Measurements from ENCODE around the gene SPTBN5.

The SPTBN5 gene

DNA sequence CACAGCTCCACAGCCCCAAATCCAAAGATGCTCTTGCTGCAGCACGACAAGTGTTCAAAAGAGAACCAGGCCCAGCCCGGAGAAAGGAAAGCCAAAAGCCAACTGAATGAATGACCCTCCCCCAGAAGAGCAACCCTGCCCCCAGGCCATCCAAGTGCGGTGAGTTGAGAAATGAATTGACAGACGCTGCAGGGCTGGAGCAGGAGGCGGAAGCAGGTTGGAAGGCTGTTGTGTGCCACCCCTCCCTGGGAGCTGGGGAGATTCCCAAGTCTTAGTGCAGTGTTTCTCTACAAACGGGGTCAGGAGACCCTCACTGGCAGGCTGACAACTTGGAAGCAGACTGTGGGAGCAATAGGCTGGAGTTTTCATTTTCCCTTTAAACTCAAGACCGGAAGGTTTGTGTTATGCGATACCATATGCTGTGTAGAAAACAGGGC, 3.5 kb upstream of the SPTBN5 start:
- H3K9me2 ChIP-seq (replicated peaks; ENCODE audit: insufficient read depth, low read length) = no peaks in the 10 kb centered on the region
- H3K27me3 ChIP-seq (replicated peaks; ENCODE audit: insufficient read depth, low read length) = no peaks in the 10 kb centered on the region
- no peak for TF ChIP-seq EZH2 (optimal IDR thresholded peaks at IDR 0.05; ENCODE audit: low read depth, low read length)
- no peak for TF ChIP-seq EZH2phosphoT487 (IDR thresholded peaks at IDR 0.05; ENCODE audit: low read length)
- TF ChIP-seq, protein P1, sequence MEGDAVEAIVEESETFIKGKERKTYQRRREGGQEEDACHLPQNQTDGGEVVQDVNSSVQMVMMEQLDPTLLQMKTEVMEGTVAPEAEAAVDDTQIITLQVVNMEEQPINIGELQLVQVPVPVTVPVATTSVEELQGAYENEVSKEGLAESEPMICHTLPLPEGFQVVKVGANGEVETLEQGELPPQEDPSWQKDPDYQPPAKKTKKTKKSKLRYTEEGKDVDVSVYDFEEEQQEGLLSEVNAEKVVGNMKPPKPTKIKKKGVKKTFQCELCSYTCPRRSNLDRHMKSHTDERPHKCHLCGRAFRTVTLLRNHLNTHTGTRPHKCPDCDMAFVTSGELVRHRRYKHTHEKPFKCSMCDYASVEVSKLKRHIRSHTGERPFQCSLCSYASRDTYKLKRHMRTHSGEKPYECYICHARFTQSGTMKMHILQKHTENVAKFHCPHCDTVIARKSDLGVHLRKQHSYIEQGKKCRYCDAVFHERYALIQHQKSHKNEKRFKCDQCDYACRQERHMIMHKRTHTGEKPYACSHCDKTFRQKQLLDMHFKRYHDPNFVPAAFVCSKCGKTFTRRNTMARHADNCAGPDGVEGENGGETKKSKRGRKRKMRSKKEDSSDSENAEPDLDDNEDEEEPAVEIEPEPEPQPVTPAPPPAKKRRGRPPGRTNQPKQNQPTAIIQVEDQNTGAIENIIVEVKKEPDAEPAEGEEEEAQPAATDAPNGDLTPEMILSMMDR (IDR thresholded peaks at IDR 0.05; ENCODE audit: low read length) = no peak
- H3K9ac ChIP-seq (ENCODE audit: low read length) = no peak overlapping the region
- H2AFZ ChIP-seq (ENCODE audit: low read length) = no peak overlapping the region
- no peak overlapping the region for H3K4me3 ChIP-seq (ENCODE audit: low read length)
- DNase-seq = no peak
- no peaks in the 10 kb centered on the region for H3F3A ChIP-seq (ENCODE audit: insufficient read depth, low read length)
- no peak overlapping the region for H3K27ac ChIP-seq (ENCODE audit: low read length)
- H3K79me2 ChIP-seq (ENCODE audit: low read length) = no peaks in the 10 kb centered on the region
- H4K20me1 ChIP-seq (ENCODE audit: insufficient read depth, low read length) = no peaks in the 10 kb centered on the region
- H3K4me1 ChIP-seq (ENCODE audit: low read length) = no peaks in the 10 kb centered on the region
- no peak overlapping the region for H3K4me2 ChIP-seq (ENCODE audit: low read depth, low read length)
- H3K9me3 ChIP-seq (replicated peaks; ENCODE audit: insufficient read depth, low read length) = no peaks in the 10 kb centered on the region
- H3K36me3 ChIP-seq (replicated peaks; ENCODE audit: insufficient read depth, low read length) = no peaks in the 10 kb centered on the region

GRCh38 chr15:41896566-41896965, 2.7 kb upstream of the SPTBN5 start:
- H3K9me2 ChIP-seq (replicated peaks; ENCODE audit: insufficient read depth, low read length) = no peaks in the 10 kb centered on the region
- no peak for DNase-seq
- H3K9me3 ChIP-seq (replicated peaks; ENCODE audit: insufficient read depth, low read length) = no peaks in the 10 kb centered on the region
- no peak for TF ChIP-seq EZH2phosphoT487 (IDR thresholded peaks at IDR 0.05; ENCODE audit: low read length)
- no peak for TF ChIP-seq EZH2 (optimal IDR thresholded peaks at IDR 0.05; ENCODE audit: low read depth, low read length)
- TF ChIP-seq, protein P1 (IDR thresholded peaks at IDR 0.05; ENCODE audit: low read length) = no peak
- no peak overlapping the region for H3K9ac ChIP-seq (ENCODE audit: low read length)
- no peaks in the 10 kb centered on the region for H4K20me1 ChIP-seq (ENCODE audit: insufficient read depth, low read length)
- H3K4me3 ChIP-seq (ENCODE audit: low read length) = no peak overlapping the region
- no peak overlapping the region for H3K27ac ChIP-seq (ENCODE audit: low read length)
- H3K36me3 ChIP-seq (replicated peaks; ENCODE audit: insufficient read depth, low read length) = no peaks in the 10 kb centered on the region
- H3K79me2 ChIP-seq (ENCODE audit: low read length) = no peaks in the 10 kb centered on the region
- H3K27me3 ChIP-seq (replicated peaks; ENCODE audit: insufficient read depth, low read length) = no peaks in the 10 kb centered on the region
- no peak overlapping the region for H2AFZ ChIP-seq (ENCODE audit: low read length)
- H3K4me1 ChIP-seq (ENCODE audit: low read length) = no peaks in the 10 kb centered on the region
- no peaks in the 10 kb centered on the region for H3F3A ChIP-seq (ENCODE audit: insufficient read depth, low read length)
- H3K4me2 ChIP-seq (ENCODE audit: low read depth, low read length) = no peak overlapping the region

- Histone ChIP-seq H3K4me1 (ENCODE audit: low read length) (no peaks in the 10 kb centered on the region), H3K27me3 (replicated peaks; ENCODE audit: insufficient read depth, low read length) (no peaks in the 10 kb centered on the region), H3K27ac (ENCODE audit: low read length) (no peak overlapping the region), H3F3A (ENCODE audit: insufficient read depth, low read length) (no peaks in the 10 kb centered on the region), H3K4me2 (ENCODE audit: low read depth, low read length) (no peak overlapping the region), H3K36me3 (replicated peaks; ENCODE audit: insufficient read depth, low read length) (no peaks in the 10 kb centered on the region), H3K9me2 (replicated peaks; ENCODE audit: insufficient read depth, low read length) (no peaks in the 10 kb centered on the region), H3K9me3 (replicated peaks; ENCODE audit: insufficient read depth, low read length) (no peaks in the 10 kb centered on the region), H3K79me2 (ENCODE audit: low read length) (no peaks in the 10 kb centered on the region), H4K20me1 (ENCODE audit: insufficient read depth, low read length) (no peaks in the 10 kb centered on the region), H3K9ac (ENCODE audit: low read length) (no peak overlapping the region), H3K4me3 (ENCODE audit: low read length) (no peak overlapping the region), H2AFZ (ENCODE audit: low read length) (no peak overlapping the region)
- no peak for DNase-seq
- TF ChIP-seq EZH2phosphoT487 (IDR thresholded peaks at IDR 0.05; ENCODE audit: low read length) (no peak), EZH2 (optimal IDR thresholded peaks at IDR 0.05; ENCODE audit: low read depth, low read length) (no peak)
- TF ChIP-seq, protein P1 (IDR thresholded peaks at IDR 0.05; ENCODE audit: low read length) = no peak
Observed at GRCh38 chr15:41895957-41896356, 2.1 kb upstream of the SPTBN5 start.

Data from MM.1S (cell line).